CD8-positive, alpha-beta memory T cell (primary cell): ENCODE measurements around the gene IL1A. TPM values are rescaled to one million over a fixed set of nuclear protein-coding genes. Genes with fewer than 3 reads are reported as not detected.

Source experiments
- CTCF ChIA-PET: fragments of 350-600 bp; sonication (Branson Sonifier 250); formaldehyde crosslinking; loops from one replicate; lab custom pipeline; 2021; ENCODE audit warnings: antibody characterized with exemption; lab: Charles Lee
- POLR2A ChIA-PET: fragments of 350-600 bp; sonication (Branson Sonifier 250); formaldehyde crosslinking; loops from one replicate; lab custom pipeline; 2021; ENCODE audit warnings: antibody characterized with exemption; lab: Charles Lee
- DNase-seq, 5 donors: peaks; one replicate each; pipeline versions ENCODE4 v3.0.0 to v3.0.0-alpha.2; 2020 to 2022; ENCODE audit warnings: mixed read lengths in 1 of 5
- H3K27ac ChIP-seq: one replicate; pipeline ENCODE4 v1.7.0; 2013; ENCODE audit warnings: low read depth, mild to moderate bottlenecking, low read length, moderate library complexity
- H3K27me3 ChIP-seq: 2 replicates; pipeline ENCODE4 v1.7.0; 2013; ENCODE audit warnings: low read length, mild to moderate bottlenecking; ENCODE audit not compliant: insufficient read depth, poor library complexity, severe bottlenecking
- H3K36me3 ChIP-seq: 2 replicates; pipeline ENCODE4 v1.7.0; 2013; ENCODE audit warnings: mild to moderate bottlenecking, low read length, moderate library complexity; ENCODE audit not compliant: insufficient read depth
- H3K4me1 ChIP-seq: 2 replicates; pipeline ENCODE4 v1.7.0; 2013; ENCODE audit warnings: mild to moderate bottlenecking, low read length, moderate library complexity; ENCODE audit not compliant: insufficient read depth
- H3K4me3 ChIP-seq: 2 replicates; pipeline ENCODE4 v1.7.0; 2013; ENCODE audit warnings: mild to moderate bottlenecking, low read length
- H3K9me3 ChIP-seq: 2 replicates; pipeline ENCODE4 v1.7.0; 2013; ENCODE audit warnings: mild to moderate bottlenecking, low read length
- H3K27ac Mint-ChIP-seq, 8 donors: one replicate each; pipeline ENCODE4 v1.8.0; 2020 to 2021; ENCODE audit warnings: mixed read lengths in 8 of 8, mild to moderate bottlenecking in 6 of 8, inconsistent platforms in 3 of 8, moderate library complexity in 3 of 8
- H3K27me3 Mint-ChIP-seq, 2 donors: one replicate each; pipeline ENCODE4 v1.8.0; 2020 to 2021; ENCODE audit warnings: mixed read lengths in 2 of 2, mild to moderate bottlenecking in 1 of 2, moderate library complexity in 1 of 2
- H3K36me3 Mint-ChIP-seq, 3 donors: one replicate each; pipeline ENCODE4 v1.8.0; 2020 to 2021; ENCODE audit warnings: mixed read lengths in 3 of 3, inconsistent platforms in 1 of 3, mild to moderate bottlenecking in 1 of 3
- H3K4me1 Mint-ChIP-seq, 3 donors: one replicate each; pipeline ENCODE4 v1.8.0; 2020 to 2021; ENCODE audit warnings: mixed read lengths in 3 of 3, inconsistent platforms in 1 of 3, mild to moderate bottlenecking in 1 of 3
- H3K4me3 Mint-ChIP-seq, 7 donors: one replicate each; pipeline ENCODE4 v1.8.0; 2020 to 2021; ENCODE audit warnings: mixed read lengths in 7 of 7, mild to moderate bottlenecking in 6 of 7, moderate library complexity in 4 of 7, inconsistent platforms in 2 of 7
- H3K9me3 Mint-ChIP-seq, 5 donors: one replicate each; pipeline ENCODE4 v1.8.0; 2020 to 2022; ENCODE audit warnings: mixed read lengths in 5 of 5, mild to moderate bottlenecking in 3 of 5, moderate library complexity in 2 of 5, inconsistent platforms in 1 of 5
- polyA plus RNA-seq: library from polyadenylated mRNA; unstranded; fragments of 300-500 nt; fragmentation: Illumina TruSeq; gene quantifications from one replicate; pipeline ENCODE4 v1.2.3, GENCODE V29; 2021
- total RNA-seq, 2 experiments: library from RNA; stranded (reverse); gene quantifications; one replicate each; pipeline ENCODE4 v1.2.3, GENCODE V29; 2021

The IL1A gene
- total and polyA plus RNA-seq, 3 experiments from 2014 or later = 2.2 to 3.1 TPM; not detected in 1

DNA sequence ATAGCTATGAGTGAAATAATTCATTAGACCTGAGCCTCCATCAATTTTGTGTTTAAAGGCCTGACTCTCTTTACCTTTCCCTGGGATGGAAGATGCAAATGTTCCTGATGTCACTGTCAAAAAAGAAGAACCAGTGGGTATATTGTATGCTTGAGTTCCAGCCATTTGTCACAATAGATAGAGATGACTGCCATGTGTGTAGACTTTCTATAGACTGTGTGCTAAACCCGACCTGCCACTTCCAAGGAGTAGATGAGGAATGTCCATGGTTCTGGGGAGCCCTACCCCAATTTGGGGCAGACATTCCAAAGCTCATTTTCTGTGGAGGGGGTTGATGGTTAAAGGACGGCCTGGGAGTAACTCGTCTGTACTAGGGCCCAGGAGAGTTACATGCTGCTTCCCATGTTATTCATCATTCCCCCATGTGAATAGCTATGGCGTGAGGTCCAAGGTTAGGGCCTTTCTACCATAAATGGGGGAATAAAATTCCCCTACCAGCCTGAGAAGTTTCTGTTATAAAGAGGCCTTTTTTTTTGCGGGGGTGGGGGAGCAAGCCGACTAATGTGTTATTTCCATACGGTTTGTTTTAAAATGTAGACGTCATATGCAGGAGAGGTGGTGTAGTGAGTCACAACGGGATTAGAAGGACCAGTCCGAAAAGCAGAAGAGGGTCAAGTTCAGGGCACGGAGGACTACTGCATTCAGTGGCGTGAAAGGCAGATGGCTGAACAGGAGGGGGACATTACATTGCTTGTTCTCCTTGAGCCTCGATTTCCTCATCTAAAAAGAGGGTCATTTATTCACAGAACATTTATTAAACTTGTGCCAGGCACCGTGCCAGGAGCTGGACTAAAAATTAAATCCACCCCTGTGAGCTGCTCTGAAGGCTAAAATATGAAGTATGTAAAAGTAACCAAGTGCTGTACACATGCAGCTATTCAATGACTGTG lies 28.3 kb upstream of the IL1A start:
- Histone ChIP-seq H3K4me1 (peaks cover 7% of the 10 kb centered on the region), H3K27ac (no peak overlapping the region), H3K36me3 (no peaks in the 10 kb centered on the region), H3K9me3 (no peaks in the 10 kb centered on the region), H3K27me3 (no peaks in the 10 kb centered on the region), H3K4me3 (no peak overlapping the region)
- Mint-ChIP-seq H3K9me3 (peaks cover under 1 to 4% (median 2%) of the 10 kb centered on the region in 5 donors), H3K4me1 (peaks cover 10 to 12% (median 10%) of the 10 kb centered on the region in 3 donors), H3K27me3 (no peaks in the 10 kb centered on the region), H3K4me3 (no peak overlapping the region), H3K27ac (peak overlapping the region in 2 of 8 donors; percentile 11 to 82), H3K36me3 (peaks cover 0 to 5% (median 0%) of the 10 kb centered on the region in 3 donors)
- ChIA-PET POLR2A (no interaction called here), CTCF (no interaction called here)
- no peak for DNase-seq

DNA sequence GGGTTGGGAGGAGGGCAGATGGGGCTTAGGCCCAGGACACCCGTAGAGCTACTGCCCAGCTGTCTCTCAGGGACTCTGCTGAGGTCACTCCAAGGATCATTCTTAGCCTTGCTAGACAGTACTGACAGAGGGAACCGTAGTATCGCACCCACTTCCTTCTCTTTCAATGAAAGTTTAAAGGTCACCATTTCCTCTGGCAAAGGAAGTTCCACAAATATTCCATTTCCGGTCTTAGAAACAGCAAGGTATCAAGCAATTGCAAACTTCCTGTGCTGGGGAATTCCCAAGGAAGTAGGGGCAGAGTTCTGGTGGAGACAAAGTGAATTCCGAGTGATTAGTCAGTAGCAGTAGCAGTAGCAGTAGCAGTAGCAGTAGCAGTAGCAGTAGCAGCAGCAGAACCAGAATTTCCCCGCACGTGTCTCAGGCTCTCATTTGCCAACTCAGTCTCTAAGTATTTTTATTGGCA lies 27.6 kb upstream of the IL1A start:
- Mint-ChIP-seq H3K9me3 (peaks cover 4 to 7% (median 7%) of the 10 kb centered on the region in 5 donors), H3K27ac (peak overlapping the region in 1 of 8 donors; percentile 45), H3K27me3 (peaks cover 0 to 2% of the 10 kb centered on the region in 2 donors), H3K4me3 (peak overlapping the region in 2 of 7 donors; percentile 36 to 44), H3K36me3 (peaks cover 0 to 8% (median 0%) of the 10 kb centered on the region in 3 donors), H3K4me1 (peaks cover 10 to 12% (median 10%) of the 10 kb centered on the region in 3 donors)
- DNase-seq = no peak
- Histone ChIP-seq H3K36me3 (no peaks in the 10 kb centered on the region), H3K27me3 (no peaks in the 10 kb centered on the region), H3K4me1 (peaks cover 7% of the 10 kb centered on the region), H3K4me3 (no peak overlapping the region), H3K27ac (no peak overlapping the region), H3K9me3 (no peaks in the 10 kb centered on the region)
- POLR2A ChIA-PET = no interaction called here
- CTCF ChIA-PET = no interaction called here

DNA sequence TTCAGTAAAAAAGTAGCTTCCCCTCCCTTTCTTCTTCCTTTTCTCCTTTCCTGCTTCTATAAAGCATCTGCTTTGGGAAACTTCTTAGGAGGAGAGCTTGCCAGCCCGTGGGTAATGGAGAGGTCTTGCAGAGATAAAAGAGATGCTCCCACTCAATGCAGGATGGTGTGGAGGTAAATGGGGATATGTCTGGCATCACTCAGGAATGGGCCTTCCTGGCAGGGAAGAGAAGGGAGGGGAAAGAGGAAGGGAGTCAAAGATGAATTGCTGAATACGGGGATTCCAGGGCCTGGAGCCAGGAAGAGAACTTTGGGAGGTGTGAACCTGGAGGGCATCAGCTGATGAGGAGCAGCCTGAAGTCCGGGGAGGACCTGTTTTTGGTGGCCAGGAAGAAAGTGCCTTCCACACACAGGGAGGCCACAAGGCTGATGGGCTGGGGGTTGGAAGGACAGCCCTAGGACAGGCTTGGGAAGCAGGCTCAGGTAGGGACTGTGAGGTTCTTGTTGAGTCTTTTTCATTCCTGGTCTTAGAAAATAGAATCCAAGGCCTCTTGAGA lies 27.1 kb upstream of the IL1A start:
- Histone ChIP-seq H3K4me3 (no peak overlapping the region), H3K36me3 (no peaks in the 10 kb centered on the region), H3K4me1 (peaks cover 7% of the 10 kb centered on the region), H3K27ac (no peak overlapping the region), H3K27me3 (no peaks in the 10 kb centered on the region), H3K9me3 (no peaks in the 10 kb centered on the region)
- H3K4me1 Mint-ChIP-seq = peaks cover 10 to 12% (median 10%) of the 10 kb centered on the region in 3 donors
- DNase-seq = no peak
- peaks cover 0 to 12% (median 0%) of the 10 kb centered on the region in 3 donors for H3K36me3 Mint-ChIP-seq
- H3K27me3 Mint-ChIP-seq = peaks cover 0 to 5% of the 10 kb centered on the region in 2 donors
- H3K27ac Mint-ChIP-seq = peak overlapping the region in 2 of 8 donors; percentile 3 to 61
- ChIA-PET CTCF (no interaction called here), POLR2A (no interaction called here)
- no peak overlapping the region for H3K4me3 Mint-ChIP-seq
- peaks cover 4 to 7% (median 7%) of the 10 kb centered on the region in 5 donors for H3K9me3 Mint-ChIP-seq

DNA sequence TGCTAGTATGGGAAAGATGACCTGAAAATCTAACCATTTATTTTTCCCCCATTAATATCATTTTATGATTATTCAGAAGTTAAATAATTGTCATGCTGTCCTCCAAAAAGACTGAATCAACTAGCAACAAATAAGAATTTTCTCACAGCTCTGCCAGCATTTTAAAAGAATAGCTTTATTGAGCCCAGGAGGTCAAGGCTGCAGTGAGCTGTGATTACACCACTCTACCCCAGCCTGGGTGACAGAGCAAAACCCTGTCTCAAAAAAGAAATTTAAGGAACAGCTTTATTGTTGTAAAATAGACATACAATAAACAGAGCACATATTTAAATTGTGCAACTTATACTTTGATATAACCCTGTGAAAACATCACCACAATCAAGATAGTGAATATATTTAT lies 24.8 kb upstream of the IL1A start:
- Histone ChIP-seq H3K9me3 (no peaks in the 10 kb centered on the region), H3K27me3 (no peaks in the 10 kb centered on the region), H3K36me3 (no peaks in the 10 kb centered on the region), H3K27ac (no peak overlapping the region), H3K4me1 (peaks cover 7% of the 10 kb centered on the region), H3K4me3 (no peak overlapping the region)
- no peak for DNase-seq
- Mint-ChIP-seq H3K27me3 (peaks cover 0 to 5% of the 10 kb centered on the region in 2 donors), H3K4me1 (peaks cover 12 to 14% (median 13%) of the 10 kb centered on the region in 3 donors), H3K4me3 (no peak overlapping the region), H3K9me3 (peaks cover 4 to 7% (median 7%) of the 10 kb centered on the region in 5 donors), H3K27ac (no peak overlapping the region), H3K36me3 (peaks cover 0 to 12% (median 0%) of the 10 kb centered on the region in 3 donors)
- ChIA-PET POLR2A (no interaction called here), CTCF (no interaction called here)

DNA sequence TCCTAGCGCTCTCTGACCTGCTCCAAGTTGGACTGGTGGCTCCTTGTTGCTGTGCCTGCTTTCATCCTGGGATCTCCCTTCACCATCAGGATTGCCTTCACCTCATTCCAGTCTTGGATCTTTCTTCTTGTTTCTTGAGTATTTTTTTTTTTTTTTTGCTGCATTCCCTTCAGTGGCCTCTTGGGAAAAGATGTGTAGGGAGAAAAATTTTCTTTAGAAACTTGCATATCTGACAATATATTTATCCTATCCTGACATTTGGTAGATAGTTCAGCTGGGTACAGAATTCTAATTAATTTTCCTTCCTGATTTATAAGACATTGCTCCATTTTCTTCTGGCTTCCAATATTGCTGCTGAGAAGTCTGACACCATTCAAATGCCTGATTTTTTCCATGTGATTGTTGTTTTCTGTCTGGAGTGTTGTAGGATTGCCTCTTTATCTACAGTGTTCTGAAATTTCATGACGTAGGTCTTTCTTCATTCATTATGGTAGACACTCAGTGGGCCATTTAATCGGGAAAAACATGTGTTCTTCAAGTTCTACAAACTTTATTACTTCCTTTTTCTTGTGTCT lies 23.0 kb upstream of the IL1A start:
- Histone ChIP-seq H3K27ac (no peak overlapping the region), H3K36me3 (no peaks in the 10 kb centered on the region), H3K27me3 (no peaks in the 10 kb centered on the region), H3K9me3 (no peaks in the 10 kb centered on the region), H3K4me1 (peaks cover 7% of the 10 kb centered on the region), H3K4me3 (no peak overlapping the region)
- H3K36me3 Mint-ChIP-seq = peaks cover 0 to 12% (median 0%) of the 10 kb centered on the region in 3 donors
- H3K9me3 Mint-ChIP-seq = peaks cover 4 to 7% (median 7%) of the 10 kb centered on the region in 5 donors
- ChIA-PET CTCF (no interaction called here), POLR2A (no interaction called here)
- peaks cover 0 to 5% of the 10 kb centered on the region in 2 donors for H3K27me3 Mint-ChIP-seq
- H3K27ac Mint-ChIP-seq = no peak overlapping the region
- H3K4me3 Mint-ChIP-seq = no peak overlapping the region
- peaks cover 10 to 13% (median 12%) of the 10 kb centered on the region in 3 donors for H3K4me1 Mint-ChIP-seq
- DNase-seq = no peak

DNA sequence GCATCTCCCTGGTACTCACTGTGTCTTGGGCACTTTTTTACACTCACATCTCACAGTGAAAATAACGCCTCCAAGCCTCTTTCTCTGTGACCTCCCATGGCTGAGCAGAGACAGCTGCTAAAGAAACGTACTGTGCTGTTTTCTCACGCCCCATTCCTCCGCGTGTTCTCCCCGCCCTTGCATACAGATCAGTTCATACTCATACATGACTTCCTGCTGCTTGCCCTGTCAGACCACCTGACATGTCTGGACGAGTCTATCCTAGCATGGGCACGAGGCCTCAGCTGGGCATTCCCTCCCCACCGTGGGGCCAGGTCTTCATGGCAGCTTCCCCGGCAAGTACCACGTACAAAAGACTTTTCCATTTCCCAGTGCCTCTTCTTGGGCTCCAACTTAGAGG lies 21.2 kb upstream of the IL1A start:
- H3K27me3 ChIP-seq = no peaks in the 10 kb centered on the region
- POLR2A ChIA-PET = no interaction called here
- Mint-ChIP-seq H3K4me3 (no peak overlapping the region), H3K4me1 (peaks cover 0 to 4% (median 3%) of the 10 kb centered on the region in 3 donors), H3K27ac (no peak overlapping the region), H3K9me3 (peaks cover 2 to 7% (median 7%) of the 10 kb centered on the region in 5 donors), H3K36me3 (peaks cover 0 to 12% (median 0%) of the 10 kb centered on the region in 3 donors), H3K27me3 (peaks cover 0 to 6% of the 10 kb centered on the region in 2 donors)
- no peaks in the 10 kb centered on the region for H3K36me3 ChIP-seq
- no peak for DNase-seq
- H3K27ac ChIP-seq = no peak overlapping the region
- H3K9me3 ChIP-seq = no peaks in the 10 kb centered on the region
- no peak overlapping the region for H3K4me3 ChIP-seq
- CTCF ChIA-PET = no interaction called here
- H3K4me1 ChIP-seq = no peaks in the 10 kb centered on the region

DNA sequence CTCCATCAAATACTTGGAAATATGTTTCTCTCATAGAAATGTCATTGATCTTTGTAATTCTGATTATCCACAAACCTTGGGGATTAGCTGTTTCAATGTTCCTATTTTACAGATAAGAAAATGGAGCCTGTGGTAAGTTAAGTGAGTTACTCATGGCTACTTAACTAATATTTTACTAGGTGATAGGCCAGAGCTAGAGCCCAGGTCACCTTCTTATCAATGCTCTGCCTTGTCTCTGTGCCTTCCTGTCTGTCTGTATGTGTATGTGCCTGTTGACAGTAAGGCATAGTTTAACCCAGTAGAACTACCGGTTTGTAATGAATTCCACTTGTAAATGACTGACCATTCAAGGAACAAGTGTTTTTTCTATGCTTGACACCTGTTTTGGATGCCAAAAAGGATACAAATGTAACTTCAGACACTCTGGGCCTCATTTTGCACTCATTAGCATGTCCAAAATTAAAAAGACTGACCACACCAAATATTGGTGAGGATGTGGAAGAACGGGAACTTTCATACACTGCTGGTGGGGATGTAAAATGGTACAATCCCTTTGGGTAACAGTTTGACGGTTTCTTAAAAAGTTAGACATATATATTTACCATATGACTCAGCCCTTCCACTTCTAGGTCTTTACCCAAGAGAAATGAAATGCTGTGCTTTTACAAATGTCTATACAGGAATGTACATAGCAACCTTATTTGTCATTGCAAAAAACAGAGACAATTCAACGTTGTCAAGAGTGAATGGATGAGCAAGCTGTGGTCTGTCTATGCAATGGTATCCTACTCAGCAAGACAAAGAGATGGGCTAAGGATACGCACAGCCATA lies 19.6 kb upstream of the IL1A start:
- H3K4me1 Mint-ChIP-seq = peaks cover 0 to 4% (median 3%) of the 10 kb centered on the region in 3 donors
- H3K27ac Mint-ChIP-seq = no peak overlapping the region
- peaks cover 0 to 6% of the 10 kb centered on the region in 2 donors for H3K27me3 Mint-ChIP-seq
- H3K4me3 Mint-ChIP-seq = no peak overlapping the region
- no peaks in the 10 kb centered on the region for H3K27me3 ChIP-seq
- H3K36me3 Mint-ChIP-seq = peaks cover 0 to 9% (median 0%) of the 10 kb centered on the region in 3 donors
- H3K9me3 ChIP-seq = no peaks in the 10 kb centered on the region
- POLR2A ChIA-PET = no interaction called here
- no peaks in the 10 kb centered on the region for H3K36me3 ChIP-seq
- CTCF ChIA-PET = no interaction called here
- H3K4me1 ChIP-seq = no peaks in the 10 kb centered on the region
- no peak overlapping the region for H3K4me3 ChIP-seq
- no peak for DNase-seq
- no peak overlapping the region for H3K27ac ChIP-seq
- H3K9me3 Mint-ChIP-seq = peaks cover 2 to 7% (median 7%) of the 10 kb centered on the region in 5 donors
